Body of pancreas (tissue), 4 donors: ENCODE data around the gene FAHD1.

Experiments
- CTCF ChIP-seq, 7 experiments: fragments of 450-650 bp in 4 of 7; fragments of 200-600 bp in 3 of 7; sonication (generic) in 3 of 7; IDR thresholded peaks; one replicate each; pipeline ENCODE4 v1.5.1; 2016 to 2019; ENCODE audit warnings: antibody characterized with exemption in 7 of 7
- POLR2A ChIP-seq, 3 donors: fragments of 450-650 bp; IDR thresholded peaks; one replicate each; pipeline ENCODE4 v1.6.1; 2016; ENCODE audit warnings: antibody characterized with exemption in 3 of 3, mild to moderate bottlenecking in 2 of 3

- no peak for TF ChIP-seq CTCF (IDR thresholded peaks at IDR 0.05)
- TF ChIP-seq POLR2A (IDR thresholded peaks at IDR 0.05), result no peak
Observed at GRCh38 chr16:1861730-1862129, 34.7 kb downstream of the FAHD1 start.
